HEK293 (cell line): ENCODE data around the gene POLD3.

Source experiments
- WT1 ChIP-seq: fragments of 450-650 bp; formaldehyde crosslinking; IDR thresholded peaks from 2 replicates; pipeline ENCODE4 v1.5.1; 2016; ENCODE audit warnings: missing biosample characterization, missing genetic modification characterization
- ZBTB17 ChIP-seq: fragments of 450-650 bp; formaldehyde crosslinking; IDR thresholded peaks from 2 replicates; pipeline ENCODE4 v1.5.1; 2016; ENCODE audit warnings: missing biosample characterization, missing genetic modification characterization
- ZBTB20 ChIP-seq: fragments of 450-650 bp; formaldehyde crosslinking; IDR thresholded peaks from 2 replicates; pipeline ENCODE4 v1.5.1; 2016; ENCODE audit warnings: missing biosample characterization, missing genetic modification characterization
- ZBTB21 ChIP-seq: fragments of 450-650 bp; formaldehyde crosslinking; IDR thresholded peaks from 2 replicates; pipeline ENCODE4 v1.5.1; 2017; ENCODE audit warnings: missing biosample characterization, missing genetic modification characterization
- ZNF169 ChIP-seq: fragments of 450-650 bp; formaldehyde crosslinking; IDR thresholded peaks from 2 replicates; pipeline ENCODE4 v1.5.1; 2016; ENCODE audit warnings: missing biosample characterization, missing genetic modification characterization
- ZNF354C ChIP-seq: fragments of 450-650 bp; formaldehyde crosslinking; IDR thresholded peaks from 2 replicates; pipeline ENCODE4 v1.5.1; 2016; ENCODE audit warnings: missing biosample characterization, missing genetic modification characterization, low read depth, borderline replicate concordance
- ZNF561 ChIP-seq: fragments of 450-650 bp; IDR thresholded peaks from 2 replicates; pipeline ENCODE4 v1.5.1; 2018; ENCODE audit warnings: missing biosample characterization, missing genetic modification characterization, borderline replicate concordance
- ZNF670 ChIP-seq: fragments of 450-650 bp; formaldehyde crosslinking; IDR thresholded peaks from 2 replicates; pipeline ENCODE4 v1.5.1; 2016; ENCODE audit warnings: missing biosample characterization, missing genetic modification characterization, low read depth
- TF ChIP-seq, protein P1 (sequence below): fragments of 450-650 bp; formaldehyde crosslinking; IDR thresholded peaks from 2 replicates; pipeline ENCODE4 v1.5.1; 2016; ENCODE audit warnings: missing biosample characterization, missing genetic modification characterization
- TF ChIP-seq, protein P2 (sequence below): fragments of 450-650 bp; formaldehyde crosslinking; IDR thresholded peaks from 2 replicates; pipeline ENCODE4 v1.5.1; 2016; ENCODE audit warnings: missing biosample characterization, missing genetic modification characterization, low read depth
- TF ChIP-seq, protein P3 (sequence below): fragments of 450-650 bp; formaldehyde crosslinking; IDR thresholded peaks from 2 replicates; pipeline ENCODE4 v1.5.1; 2017; ENCODE audit warnings: missing biosample characterization, missing genetic modification characterization
- TF ChIP-seq, protein P4 (sequence below): IDR thresholded peaks from 2 replicates; pipeline ENCODE4 v1.6.1; 2011; ENCODE audit warnings: mild to moderate bottlenecking, low read depth, low read length, borderline replicate concordance

DNA sequence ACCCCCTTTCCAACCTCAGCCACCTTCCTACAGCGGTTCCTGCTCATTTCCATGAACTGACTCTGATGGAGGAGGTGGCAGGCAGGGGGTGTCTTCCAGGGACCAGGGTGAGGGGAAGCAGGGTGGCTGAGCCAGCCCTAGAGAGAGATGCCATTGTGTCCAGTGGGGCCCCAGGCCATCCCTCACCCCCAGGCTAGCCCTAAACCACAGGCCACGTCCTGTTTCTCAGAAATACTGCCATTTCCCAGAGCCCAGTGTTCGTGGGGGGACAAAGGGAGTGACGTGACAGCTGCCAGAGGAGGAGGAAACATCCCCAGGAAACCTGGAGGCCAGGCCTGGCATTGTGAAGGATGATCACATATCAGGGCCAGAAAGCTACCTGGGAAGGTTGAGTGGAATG is 99.4 kb downstream of the POLD3 start:
- no peak for TF ChIP-seq ZNF354C (tag by site-specific recombination)
- TF ChIP-seq, protein P1, sequence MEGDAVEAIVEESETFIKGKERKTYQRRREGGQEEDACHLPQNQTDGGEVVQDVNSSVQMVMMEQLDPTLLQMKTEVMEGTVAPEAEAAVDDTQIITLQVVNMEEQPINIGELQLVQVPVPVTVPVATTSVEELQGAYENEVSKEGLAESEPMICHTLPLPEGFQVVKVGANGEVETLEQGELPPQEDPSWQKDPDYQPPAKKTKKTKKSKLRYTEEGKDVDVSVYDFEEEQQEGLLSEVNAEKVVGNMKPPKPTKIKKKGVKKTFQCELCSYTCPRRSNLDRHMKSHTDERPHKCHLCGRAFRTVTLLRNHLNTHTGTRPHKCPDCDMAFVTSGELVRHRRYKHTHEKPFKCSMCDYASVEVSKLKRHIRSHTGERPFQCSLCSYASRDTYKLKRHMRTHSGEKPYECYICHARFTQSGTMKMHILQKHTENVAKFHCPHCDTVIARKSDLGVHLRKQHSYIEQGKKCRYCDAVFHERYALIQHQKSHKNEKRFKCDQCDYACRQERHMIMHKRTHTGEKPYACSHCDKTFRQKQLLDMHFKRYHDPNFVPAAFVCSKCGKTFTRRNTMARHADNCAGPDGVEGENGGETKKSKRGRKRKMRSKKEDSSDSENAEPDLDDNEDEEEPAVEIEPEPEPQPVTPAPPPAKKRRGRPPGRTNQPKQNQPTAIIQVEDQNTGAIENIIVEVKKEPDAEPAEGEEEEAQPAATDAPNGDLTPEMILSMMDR (tag by site-specific recombination) = no peak
- TF ChIP-seq WT1 (tag by site-specific recombination) = no peak
- TF ChIP-seq, protein P2, sequence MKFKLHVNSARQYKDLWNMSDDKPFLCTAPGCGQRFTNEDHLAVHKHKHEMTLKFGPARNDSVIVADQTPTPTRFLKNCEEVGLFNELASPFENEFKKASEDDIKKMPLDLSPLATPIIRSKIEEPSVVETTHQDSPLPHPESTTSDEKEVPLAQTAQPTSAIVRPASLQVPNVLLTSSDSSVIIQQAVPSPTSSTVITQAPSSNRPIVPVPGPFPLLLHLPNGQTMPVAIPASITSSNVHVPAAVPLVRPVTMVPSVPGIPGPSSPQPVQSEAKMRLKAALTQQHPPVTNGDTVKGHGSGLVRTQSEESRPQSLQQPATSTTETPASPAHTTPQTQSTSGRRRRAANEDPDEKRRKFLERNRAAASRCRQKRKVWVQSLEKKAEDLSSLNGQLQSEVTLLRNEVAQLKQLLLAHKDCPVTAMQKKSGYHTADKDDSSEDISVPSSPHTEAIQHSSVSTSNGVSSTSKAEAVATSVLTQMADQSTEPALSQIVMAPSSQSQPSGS (tag by site-specific recombination) = no peak
- TF ChIP-seq, protein P3, sequence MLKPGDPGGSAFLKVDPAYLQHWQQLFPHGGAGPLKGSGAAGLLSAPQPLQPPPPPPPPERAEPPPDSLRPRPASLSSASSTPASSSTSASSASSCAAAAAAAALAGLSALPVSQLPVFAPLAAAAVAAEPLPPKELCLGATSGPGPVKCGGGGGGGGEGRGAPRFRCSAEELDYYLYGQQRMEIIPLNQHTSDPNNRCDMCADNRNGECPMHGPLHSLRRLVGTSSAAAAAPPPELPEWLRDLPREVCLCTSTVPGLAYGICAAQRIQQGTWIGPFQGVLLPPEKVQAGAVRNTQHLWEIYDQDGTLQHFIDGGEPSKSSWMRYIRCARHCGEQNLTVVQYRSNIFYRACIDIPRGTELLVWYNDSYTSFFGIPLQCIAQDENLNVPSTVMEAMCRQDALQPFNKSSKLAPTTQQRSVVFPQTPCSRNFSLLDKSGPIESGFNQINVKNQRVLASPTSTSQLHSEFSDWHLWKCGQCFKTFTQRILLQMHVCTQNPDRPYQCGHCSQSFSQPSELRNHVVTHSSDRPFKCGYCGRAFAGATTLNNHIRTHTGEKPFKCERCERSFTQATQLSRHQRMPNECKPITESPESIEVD (tag by site-specific recombination) = no peak
- TF ChIP-seq, protein P4, sequence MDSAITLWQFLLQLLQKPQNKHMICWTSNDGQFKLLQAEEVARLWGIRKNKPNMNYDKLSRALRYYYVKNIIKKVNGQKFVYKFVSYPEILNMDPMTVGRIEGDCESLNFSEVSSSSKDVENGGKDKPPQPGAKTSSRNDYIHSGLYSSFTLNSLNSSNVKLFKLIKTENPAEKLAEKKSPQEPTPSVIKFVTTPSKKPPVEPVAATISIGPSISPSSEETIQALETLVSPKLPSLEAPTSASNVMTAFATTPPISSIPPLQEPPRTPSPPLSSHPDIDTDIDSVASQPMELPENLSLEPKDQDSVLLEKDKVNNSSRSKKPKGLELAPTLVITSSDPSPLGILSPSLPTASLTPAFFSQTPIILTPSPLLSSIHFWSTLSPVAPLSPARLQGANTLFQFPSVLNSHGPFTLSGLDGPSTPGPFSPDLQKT = no peak
- TF ChIP-seq ZNF169 = no peak
- no peak for TF ChIP-seq ZBTB21
- TF ChIP-seq ZNF561 (tag by site-specific recombination) = no peak
- TF ChIP-seq ZBTB17 (tag by site-specific recombination) = no peak
- no peak for TF ChIP-seq ZBTB20 (tag by site-specific recombination)
- no peak for TF ChIP-seq ZNF670 (tag by site-specific recombination)
